Hippocampal formation (tissue), 2 donors: ENCODE measurements around the gene PHKA2.
A peak's percentile ranks its signal among the peaks of the same experiment; 100 is the strongest.
"Not testable (repeated sequence)": the region's sequence is repeated elsewhere in the genome, so short reads cannot be mapped to it uniquely, and the experiment has no call there.

Source experiments
- DNase-seq, 2 donors: peaks; one replicate each; lab custom pipeline; 2025; lab: John Stamatoyannopoulos, UW

Gene PHKA2, protein sequence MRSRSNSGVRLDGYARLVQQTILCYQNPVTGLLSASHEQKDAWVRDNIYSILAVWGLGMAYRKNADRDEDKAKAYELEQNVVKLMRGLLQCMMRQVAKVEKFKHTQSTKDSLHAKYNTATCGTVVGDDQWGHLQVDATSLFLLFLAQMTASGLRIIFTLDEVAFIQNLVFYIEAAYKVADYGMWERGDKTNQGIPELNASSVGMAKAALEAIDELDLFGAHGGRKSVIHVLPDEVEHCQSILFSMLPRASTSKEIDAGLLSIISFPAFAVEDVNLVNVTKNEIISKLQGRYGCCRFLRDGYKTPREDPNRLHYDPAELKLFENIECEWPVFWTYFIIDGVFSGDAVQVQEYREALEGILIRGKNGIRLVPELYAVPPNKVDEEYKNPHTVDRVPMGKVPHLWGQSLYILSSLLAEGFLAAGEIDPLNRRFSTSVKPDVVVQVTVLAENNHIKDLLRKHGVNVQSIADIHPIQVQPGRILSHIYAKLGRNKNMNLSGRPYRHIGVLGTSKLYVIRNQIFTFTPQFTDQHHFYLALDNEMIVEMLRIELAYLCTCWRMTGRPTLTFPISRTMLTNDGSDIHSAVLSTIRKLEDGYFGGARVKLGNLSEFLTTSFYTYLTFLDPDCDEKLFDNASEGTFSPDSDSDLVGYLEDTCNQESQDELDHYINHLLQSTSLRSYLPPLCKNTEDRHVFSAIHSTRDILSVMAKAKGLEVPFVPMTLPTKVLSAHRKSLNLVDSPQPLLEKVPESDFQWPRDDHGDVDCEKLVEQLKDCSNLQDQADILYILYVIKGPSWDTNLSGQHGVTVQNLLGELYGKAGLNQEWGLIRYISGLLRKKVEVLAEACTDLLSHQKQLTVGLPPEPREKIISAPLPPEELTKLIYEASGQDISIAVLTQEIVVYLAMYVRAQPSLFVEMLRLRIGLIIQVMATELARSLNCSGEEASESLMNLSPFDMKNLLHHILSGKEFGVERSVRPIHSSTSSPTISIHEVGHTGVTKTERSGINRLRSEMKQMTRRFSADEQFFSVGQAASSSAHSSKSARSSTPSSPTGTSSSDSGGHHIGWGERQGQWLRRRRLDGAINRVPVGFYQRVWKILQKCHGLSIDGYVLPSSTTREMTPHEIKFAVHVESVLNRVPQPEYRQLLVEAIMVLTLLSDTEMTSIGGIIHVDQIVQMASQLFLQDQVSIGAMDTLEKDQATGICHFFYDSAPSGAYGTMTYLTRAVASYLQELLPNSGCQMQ

GRCh38 chrX:18983666-18984380 is at the start of gene PHKA2:
TSS of gene PHKA2 (minus strand) at chrX:18984114. CDS start at chrX:18983932, 182 bp downstream.
- DNase-seq = peak in 1 of 2 donors; percentile 44

DNA sequence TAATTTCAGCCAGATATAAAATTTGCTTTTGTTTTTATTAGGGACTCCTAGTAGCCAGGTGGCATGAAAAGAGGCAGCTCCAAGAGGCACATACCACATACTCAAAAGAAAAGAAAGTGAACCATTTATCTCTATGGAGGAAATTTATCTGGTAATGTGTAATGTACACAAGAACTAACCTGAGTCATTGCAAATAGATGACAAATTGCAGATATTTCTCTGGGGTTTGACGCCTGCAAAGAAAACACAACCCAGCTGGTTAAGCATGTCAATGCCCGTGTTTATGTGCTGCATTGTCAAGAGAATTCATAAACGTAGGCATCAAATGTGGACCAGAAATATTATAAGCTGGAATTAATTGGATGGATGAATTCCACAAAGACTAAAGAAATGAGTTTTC is 46.9 kb upstream of the PHKA2 start:
- DNase-seq = no peak

- no peak for DNase-seq
Observed at GRCh38 chrX:19028560-19028959, 44.6 kb upstream of the PHKA2 start.

GRCh38 chrX:19024366-19024765 is 40.5 kb upstream of the PHKA2 start:
- DNase-seq = no peak

GRCh38 chrX:19019996-19020395 is 36.1 kb upstream of the PHKA2 start:
- DNase-seq = no peak

GRCh38 chrX:19017271-19017670 is 33.4 kb upstream of the PHKA2 start:
- DNase-seq = no peak

DNA sequence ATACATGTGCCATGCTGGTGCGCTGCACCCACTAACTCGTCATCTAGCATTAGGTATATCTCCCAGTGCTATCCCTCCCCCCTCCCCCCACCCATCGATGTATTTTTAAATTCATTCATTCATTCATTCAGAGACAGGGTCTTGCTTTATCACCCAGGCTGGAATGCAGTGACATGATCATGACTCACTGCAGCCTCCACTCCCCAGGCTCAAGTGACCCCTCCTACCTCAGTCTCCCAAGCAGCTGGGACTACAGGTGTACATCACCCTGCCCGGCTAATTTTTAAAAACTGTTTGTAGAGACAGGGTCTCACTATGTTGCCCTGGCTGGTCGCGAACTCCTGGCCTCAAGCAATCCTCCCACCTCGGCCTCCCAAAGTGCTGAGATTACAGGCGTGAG is 32.7 kb upstream of the PHKA2 start:
- not testable (repeated sequence) for DNase-seq

- no peak for DNase-seq
Observed at GRCh38 chrX:19007868-19008267, 24.0 kb upstream of the PHKA2 start.

DNA sequence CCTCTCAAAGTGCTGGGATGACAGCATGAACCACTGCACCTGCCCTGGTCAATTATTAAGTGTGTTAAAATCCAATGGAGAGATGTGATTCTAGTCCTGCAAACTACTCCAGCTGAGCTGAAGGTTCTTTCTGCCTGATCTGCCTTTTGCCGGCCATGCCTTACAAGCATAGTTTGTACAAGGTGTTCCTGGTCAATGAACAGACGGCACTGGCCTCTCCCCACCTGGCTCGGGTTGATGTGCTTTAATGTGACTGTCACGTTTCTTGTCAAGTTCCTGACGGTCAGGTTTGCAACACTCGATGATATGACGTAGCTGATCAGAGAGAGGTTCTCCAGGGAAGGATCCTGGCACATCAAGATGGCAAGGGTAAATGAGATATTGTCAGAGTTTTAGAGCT is 23.1 kb upstream of the PHKA2 start:
- DNase-seq = no peak

DNA sequence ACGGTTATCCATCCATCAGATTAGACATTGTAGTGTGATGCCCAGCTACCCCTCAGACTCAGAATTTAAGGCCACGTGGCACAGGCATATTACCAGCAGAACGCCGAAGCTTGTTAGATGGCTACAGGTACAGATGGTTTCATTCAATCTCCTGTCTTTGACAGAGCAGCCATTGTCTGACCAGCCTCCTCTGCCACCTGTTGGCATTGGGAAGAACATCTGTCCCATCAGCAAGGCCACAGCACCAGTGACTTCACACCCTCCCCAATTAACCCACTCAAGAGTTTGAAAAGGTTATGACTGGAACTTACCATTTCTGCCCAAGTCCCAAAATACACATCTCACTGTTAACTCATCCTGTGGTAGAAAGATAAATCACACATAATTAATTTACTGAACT is 22.0 kb upstream of the PHKA2 start:
- no peak for DNase-seq

GRCh38 chrX:19003756-19004155 is 19.8 kb upstream of the PHKA2 start:
- no peak for DNase-seq

DNA sequence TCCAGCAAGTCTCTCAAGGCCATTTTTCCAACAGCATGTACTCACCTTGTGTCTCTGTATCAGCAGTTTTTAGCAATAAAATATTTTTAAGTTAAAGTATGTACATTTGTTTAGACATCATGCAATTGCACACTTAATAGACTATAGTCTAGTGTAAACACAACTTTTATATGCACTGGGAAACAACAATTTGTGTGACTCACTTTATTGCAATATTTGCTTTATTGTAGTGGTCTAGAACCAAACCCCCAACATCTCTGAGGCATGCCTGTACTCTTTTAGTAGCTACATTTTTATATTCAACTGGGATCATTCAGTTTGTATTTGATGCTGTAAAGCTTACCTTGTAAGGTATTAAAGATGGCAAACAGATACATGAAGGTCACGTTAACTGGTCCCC is 14.7 kb upstream of the PHKA2 start:
- no peak for DNase-seq

DNA sequence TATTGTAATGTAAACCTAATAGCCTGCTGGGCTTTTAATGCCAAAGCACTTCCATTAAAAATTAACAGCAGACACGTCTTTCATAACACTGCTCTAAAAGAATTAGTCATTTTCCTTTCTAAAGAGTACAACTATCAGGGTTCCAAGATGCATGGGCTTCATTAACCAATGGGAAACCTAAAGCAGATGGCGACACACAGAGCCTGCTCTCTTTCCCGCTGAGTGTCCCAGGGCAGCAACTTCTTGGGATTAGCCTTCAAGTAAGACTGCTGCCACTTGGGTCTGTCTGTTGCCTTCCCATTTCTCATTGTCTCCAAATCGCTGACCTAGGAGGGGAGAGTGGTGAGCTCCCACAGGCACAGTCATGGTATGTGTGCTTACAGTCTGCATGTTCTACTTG is 14.0 kb upstream of the PHKA2 start:
- DNase-seq = no peak

DNA sequence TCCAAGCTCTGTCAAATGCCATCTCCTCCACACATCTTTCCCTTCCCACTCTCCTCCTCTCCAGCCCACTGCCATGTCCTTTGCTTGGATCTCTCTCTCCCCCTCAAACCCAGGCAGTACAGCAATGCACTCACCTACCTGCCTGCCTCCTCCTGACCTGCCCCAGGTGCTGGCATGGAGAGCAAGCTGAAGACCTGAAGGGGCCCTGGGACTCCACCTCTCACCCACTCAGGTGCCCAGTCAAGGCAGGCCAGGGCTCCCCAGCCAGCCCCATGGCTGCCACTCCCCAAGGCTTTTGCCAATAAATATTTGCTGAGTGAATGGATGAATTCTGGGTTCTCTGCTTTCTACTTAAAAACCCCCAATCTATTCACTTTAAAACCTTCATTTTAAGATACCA is 12.6 kb upstream of the PHKA2 start:
- no peak for DNase-seq

DNA sequence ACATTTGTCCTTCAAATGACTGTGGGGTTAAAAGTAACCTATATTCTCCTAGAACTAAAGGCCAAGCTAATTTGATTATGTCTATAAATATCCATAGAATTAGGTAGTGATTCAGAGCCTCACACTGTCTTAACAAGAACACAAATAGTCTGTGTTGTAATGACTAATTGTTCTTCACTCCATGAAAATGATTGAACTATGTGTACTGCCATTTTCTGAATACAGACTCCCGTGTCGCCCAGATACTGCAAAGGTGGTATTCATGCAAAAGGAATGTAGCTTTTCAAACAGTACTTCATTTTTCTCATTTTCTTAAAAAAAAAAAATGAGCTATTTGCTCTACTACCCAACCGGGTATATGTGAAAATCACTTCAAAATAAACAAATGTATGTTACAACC is 11.3 kb upstream of the PHKA2 start:
- DNase-seq = no peak

DNA sequence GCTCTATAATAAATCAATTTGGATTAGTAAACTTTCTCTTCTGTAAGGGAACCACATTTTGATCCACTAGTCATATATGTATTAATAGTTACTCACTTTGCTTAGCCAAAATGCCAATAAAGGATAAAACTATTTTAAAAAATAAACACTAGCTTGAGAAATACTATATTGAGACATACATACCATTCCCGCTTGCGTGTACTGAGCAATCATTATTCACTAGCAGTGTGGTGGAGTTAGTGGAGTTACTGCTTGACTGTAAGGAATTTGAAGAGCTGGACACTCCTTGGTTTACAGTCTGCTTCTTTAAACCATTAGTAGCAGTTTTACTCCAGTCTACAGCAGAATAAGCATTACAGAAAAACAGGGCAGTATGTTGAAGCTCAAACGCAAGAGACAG is 10.8 kb upstream of the PHKA2 start:
- no peak for DNase-seq

DNA sequence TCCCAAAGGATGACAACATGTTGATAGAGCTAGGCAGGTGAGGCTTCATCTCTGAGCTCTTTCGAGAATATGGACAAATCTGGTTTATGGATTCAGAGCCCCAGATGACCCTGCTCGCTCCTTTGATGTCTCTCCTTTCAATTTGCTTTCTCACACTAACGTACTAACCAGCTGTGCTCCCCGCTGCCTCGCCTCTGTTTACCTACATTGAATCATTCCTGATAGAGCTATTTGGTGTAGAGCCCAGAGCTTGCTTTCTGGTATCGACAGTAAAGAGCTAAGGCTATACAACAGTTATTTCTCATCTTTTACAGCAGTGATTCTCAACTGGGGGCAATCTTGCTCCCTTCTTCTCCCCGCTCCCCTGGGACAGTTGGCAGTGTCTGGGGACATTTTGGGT is 8.9 kb upstream of the PHKA2 start:
- no peak for DNase-seq

DNA sequence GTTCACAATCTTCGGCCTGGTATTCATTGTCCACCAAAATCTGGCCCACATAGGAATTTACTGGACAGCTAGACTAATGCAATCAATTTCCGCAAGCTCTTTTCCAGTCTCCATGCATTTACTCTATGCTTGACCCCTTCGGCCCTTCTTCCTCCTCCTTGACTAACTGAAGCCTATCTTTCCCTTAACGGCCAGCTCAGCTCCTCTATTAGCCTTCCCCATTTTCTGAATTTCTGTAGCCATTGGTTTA is 1.2 kb upstream of the PHKA2 start:
- no peak for DNase-seq

DNA sequence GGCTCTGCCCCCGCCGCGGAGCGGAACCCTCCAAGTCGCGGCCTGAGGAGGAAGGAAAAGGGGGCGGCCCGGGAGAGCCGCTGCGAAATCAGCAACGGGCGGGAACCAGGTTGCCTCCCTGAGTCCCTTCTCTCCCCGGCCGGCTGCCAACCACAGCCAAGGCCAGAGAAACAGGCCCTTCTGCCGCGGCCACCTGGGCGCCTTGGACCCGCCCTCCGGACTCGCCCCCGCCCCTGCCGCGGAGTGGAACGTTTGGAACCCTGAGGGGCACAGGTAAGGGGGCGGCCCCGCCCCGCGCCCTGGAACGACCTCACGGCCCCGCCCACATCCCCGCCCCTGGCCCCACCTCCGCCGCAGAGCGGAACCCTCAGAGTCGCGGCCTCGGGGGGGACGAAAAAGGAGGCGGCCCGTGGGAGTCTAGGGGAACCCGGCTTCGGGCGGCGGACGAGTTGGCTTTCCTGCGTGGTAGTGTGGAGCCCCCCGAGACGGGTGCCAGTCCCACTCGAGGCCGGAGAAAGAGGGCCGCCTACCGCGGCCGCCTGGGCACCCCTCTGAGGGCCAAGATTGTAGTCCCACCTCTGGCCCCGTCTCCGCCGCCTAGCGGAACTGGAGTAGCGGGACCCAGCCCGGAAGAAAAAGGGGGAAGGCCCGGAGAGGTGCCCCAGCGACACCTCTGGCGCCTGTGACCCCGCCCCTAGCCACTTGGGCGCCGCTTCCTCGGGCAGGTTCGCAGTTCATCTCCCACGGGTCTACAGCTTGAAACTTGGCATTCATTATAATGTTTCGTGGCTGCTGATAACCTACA is 669 bp upstream of the PHKA2 start:
- peak; percentile 67 to 76 for DNase-seq

- DNase-seq = no peak
Observed at GRCh38 chrX:18981124-18981807, 2.6 kb downstream of the PHKA2 start.

DNA sequence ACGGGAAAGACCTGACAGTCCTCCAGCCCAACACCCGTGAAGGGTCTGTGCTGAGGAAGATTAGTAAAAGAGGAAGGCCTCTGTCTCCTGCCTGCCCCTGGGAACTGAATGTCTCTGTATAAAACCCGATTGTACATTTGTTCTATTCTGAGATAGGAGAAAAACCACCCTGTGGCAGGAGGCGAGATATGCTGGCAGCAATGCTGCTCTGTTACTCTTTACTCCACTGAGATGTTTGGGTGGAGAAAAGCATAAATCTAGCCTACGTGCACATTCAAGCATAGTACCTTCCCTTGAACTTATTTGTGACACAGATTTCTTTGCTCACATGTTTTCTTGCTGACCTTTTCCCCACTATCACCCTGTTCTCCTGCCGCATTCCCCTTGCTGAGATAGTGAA is 3.7 kb downstream of the PHKA2 start:
- DNase-seq = not testable (repeated sequence)
